ENCODE data around the gene TESPA1.

DNA sequence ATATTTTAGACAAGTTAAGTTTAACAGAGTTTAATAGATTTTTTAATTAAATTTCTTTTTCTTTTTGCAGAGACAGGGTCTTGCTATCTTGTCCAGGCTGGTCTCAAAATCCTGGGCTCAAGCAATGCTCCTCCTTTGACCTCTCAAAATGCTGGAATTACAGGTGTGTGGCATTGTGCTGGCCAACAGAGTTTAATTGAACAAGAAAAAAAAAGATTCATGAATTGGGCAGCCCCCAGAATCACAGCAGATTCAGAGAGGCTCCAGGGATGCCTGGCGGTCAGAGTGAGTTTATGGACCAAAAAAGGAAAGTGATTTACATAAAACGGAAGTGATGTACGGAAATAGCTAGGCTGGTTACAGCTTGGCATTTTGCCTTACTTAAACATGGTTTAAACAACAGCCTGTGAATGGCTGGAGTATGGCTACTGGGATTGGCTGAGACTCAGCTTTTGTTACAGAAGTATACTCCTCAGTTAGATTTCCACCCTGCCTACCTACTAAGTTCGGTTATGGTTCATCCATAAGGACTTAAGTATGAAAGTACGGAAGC, 14.5 kb upstream of the TESPA1 start:
- TF ChIP-seq EZH2phosphoT487 (IDR thresholded peaks at IDR 0.05; ENCODE audit: low read depth, severe bottlenecking, unreplicated experiment) (no peak), EZH2 (IDR thresholded peaks at IDR 0.05; ENCODE audit: borderline replicate concordance) (no peak), CTCF (IDR thresholded peaks at IDR 0.05; ENCODE audit: poor library complexity) (no peak)

Data from hepatocyte (in vitro differentiated cells).